HEK293 (cell line): Measurements from ENCODE around the gene ONECUT2.

Experiments
- CTCF ChIA-PET: fragments of 350-600 bp; formaldehyde crosslinking; extraction: SDS; loops from one replicate; lab custom pipeline; 2021; ENCODE audit warnings: antibody characterized with exemption; lab: Yijun Ruan, JAX
- POLR2A ChIA-PET: fragments of 300-600 bp; formaldehyde crosslinking; extraction: SDS; loops from one replicate; lab custom pipeline; 2020; ENCODE audit warnings: antibody characterized with exemption, inconsistent platforms; lab: Yijun Ruan, JAX
- H3K27ac ChIP-seq: fragments of 200-500 bp; sonication (Bioruptor generic); 2 replicates; pipeline ENCODE4 v1.5.1; 2014; ENCODE audit warnings: low read depth, low read length, control low read depth, inconsistent platforms; ENCODE audit errors: extremely low read depth
- H3K36me3 ChIP-seq, 2 experiments: fragments of 200-500 bp in 1 of 2; sonication (Bioruptor generic) in 1 of 2; 1 replicate in 1 of 2; 2 replicates in 1 of 2; pipeline ENCODE4 v1.5.1; 2014 to 2017; ENCODE audit warnings: inconsistent platforms in 2 of 2, low read length in 2 of 2; ENCODE audit not compliant: control insufficient read depth in 2 of 2, insufficient read depth in 1 of 2
- H3K4me1 ChIP-seq: fragments of 200-500 bp; sonication (Bioruptor generic); 2 replicates; pipeline ENCODE4 v1.5.1; 2014; ENCODE audit warnings: mild to moderate bottlenecking, low read length, inconsistent platforms; ENCODE audit not compliant: control insufficient read depth, insufficient read depth
- H3K4me3 ChIP-seq: 2 replicates; pipeline ENCODE4 v1.5.1; 2011; ENCODE audit warnings: low read depth, mild to moderate bottlenecking, control low read depth, low read length, moderate library complexity
- H3K9me3 ChIP-seq: fragments of 200-500 bp; sonication (Bioruptor generic); 2 replicates; pipeline ENCODE4 v1.5.1; 2014; ENCODE audit warnings: low read depth, low read length, inconsistent platforms; ENCODE audit not compliant: control insufficient read depth, insufficient read depth
- FEZF1 ChIP-seq: fragments of 450-650 bp; formaldehyde crosslinking; IDR thresholded peaks from 2 replicates; pipeline ENCODE4 v1.5.1; 2016; ENCODE audit warnings: missing biosample characterization, missing genetic modification characterization
- MZF1 ChIP-seq: fragments of 450-650 bp; formaldehyde crosslinking; IDR thresholded peaks from 2 replicates; pipeline ENCODE4 v1.5.1; 2017; ENCODE audit warnings: missing biosample characterization, missing genetic modification characterization, borderline replicate concordance
- TRIM28 ChIP-seq: IDR thresholded peaks from 2 replicates; pipeline ENCODE4 v1.6.1; 2011; ENCODE audit warnings: low read length, control low read depth, borderline replicate concordance
- ZBTB7A ChIP-seq: fragments of 450-650 bp; formaldehyde crosslinking; IDR thresholded peaks from 2 replicates; pipeline ENCODE4 v1.5.1; 2016; ENCODE audit warnings: low read depth, missing biosample characterization, missing genetic modification characterization
- ZFP3 ChIP-seq: fragments of 450-650 bp; formaldehyde crosslinking; IDR thresholded peaks from 2 replicates; pipeline ENCODE4 v1.5.1; 2016; ENCODE audit warnings: low read depth, missing biosample characterization, missing genetic modification characterization
- ZNF239 ChIP-seq: fragments of 450-650 bp; formaldehyde crosslinking; IDR thresholded peaks from 2 replicates; pipeline ENCODE4 v1.5.1; 2016; ENCODE audit warnings: missing biosample characterization, missing genetic modification characterization
- ZNF266 ChIP-seq: fragments of 450-650 bp; formaldehyde crosslinking; IDR thresholded peaks from 2 replicates; pipeline ENCODE4 v1.5.1; 2016; ENCODE audit warnings: missing biosample characterization, missing genetic modification characterization, low read depth
- ZNF404 ChIP-seq: fragments of 450-650 bp; formaldehyde crosslinking; IDR thresholded peaks from 2 replicates; pipeline ENCODE4 v1.5.1; 2017; ENCODE audit warnings: missing biosample characterization, missing genetic modification characterization
- ZNF426 ChIP-seq: fragments of 450-650 bp; formaldehyde crosslinking; IDR thresholded peaks from 2 replicates; pipeline ENCODE4 v1.5.1; 2017; ENCODE audit warnings: missing biosample characterization, missing genetic modification characterization, mild to moderate bottlenecking, inconsistent platforms, moderate library complexity
- ZNF501 ChIP-seq: fragments of 450-650 bp; formaldehyde crosslinking; IDR thresholded peaks from 2 replicates; pipeline ENCODE4 v1.5.1; 2016; ENCODE audit warnings: missing biosample characterization, missing genetic modification characterization
- ZNF544 ChIP-seq: fragments of 450-650 bp; formaldehyde crosslinking; IDR thresholded peaks from 2 replicates; pipeline ENCODE4 v1.5.0; 2017; ENCODE audit warnings: missing biosample characterization, missing genetic modification characterization
- ZNF654 ChIP-seq: fragments of 450-650 bp; formaldehyde crosslinking; IDR thresholded peaks from 2 replicates; pipeline ENCODE4 v1.5.1; 2016; ENCODE audit warnings: low read depth, missing biosample characterization, missing genetic modification characterization
- ZNF747 ChIP-seq: fragments of 450-650 bp; formaldehyde crosslinking; IDR thresholded peaks from 2 replicates; pipeline ENCODE4 v1.5.1; 2016; ENCODE audit warnings: missing biosample characterization, missing genetic modification characterization
- ZNF768 ChIP-seq: fragments of 450-650 bp; formaldehyde crosslinking; IDR thresholded peaks from 2 replicates; pipeline ENCODE4 v1.5.1; 2018; ENCODE audit warnings: missing biosample characterization, mild to moderate bottlenecking, missing genetic modification characterization
- TF ChIP-seq, protein P1 (sequence below): fragments of 450-650 bp; formaldehyde crosslinking; IDR thresholded peaks from 2 replicates; pipeline ENCODE4 v1.5.1; 2016; ENCODE audit warnings: missing biosample characterization, missing genetic modification characterization
- TF ChIP-seq, protein P2 (sequence below): fragments of 450-650 bp; formaldehyde crosslinking; IDR thresholded peaks from 2 replicates; pipeline ENCODE4 v1.5.1; 2017; ENCODE audit warnings: missing biosample characterization, mild to moderate bottlenecking, missing genetic modification characterization, moderate library complexity
- TF ChIP-seq, protein P3 (sequence below): fragments of 450-650 bp; formaldehyde crosslinking; IDR thresholded peaks from 2 replicates; pipeline ENCODE4 v1.5.1; 2016; ENCODE audit warnings: missing biosample characterization, missing genetic modification characterization
- TF ChIP-seq, protein P4 (sequence below): fragments of 450-650 bp; formaldehyde crosslinking; IDR thresholded peaks from 2 replicates; pipeline ENCODE4 v1.5.1; 2017; ENCODE audit warnings: missing biosample characterization, missing genetic modification characterization
- TF ChIP-seq, protein P5 (sequence below): fragments of 450-650 bp; formaldehyde crosslinking; IDR thresholded peaks from 2 replicates; pipeline ENCODE4 v1.5.1; 2016; ENCODE audit warnings: missing biosample characterization, missing genetic modification characterization

Gene ONECUT2

DNA sequence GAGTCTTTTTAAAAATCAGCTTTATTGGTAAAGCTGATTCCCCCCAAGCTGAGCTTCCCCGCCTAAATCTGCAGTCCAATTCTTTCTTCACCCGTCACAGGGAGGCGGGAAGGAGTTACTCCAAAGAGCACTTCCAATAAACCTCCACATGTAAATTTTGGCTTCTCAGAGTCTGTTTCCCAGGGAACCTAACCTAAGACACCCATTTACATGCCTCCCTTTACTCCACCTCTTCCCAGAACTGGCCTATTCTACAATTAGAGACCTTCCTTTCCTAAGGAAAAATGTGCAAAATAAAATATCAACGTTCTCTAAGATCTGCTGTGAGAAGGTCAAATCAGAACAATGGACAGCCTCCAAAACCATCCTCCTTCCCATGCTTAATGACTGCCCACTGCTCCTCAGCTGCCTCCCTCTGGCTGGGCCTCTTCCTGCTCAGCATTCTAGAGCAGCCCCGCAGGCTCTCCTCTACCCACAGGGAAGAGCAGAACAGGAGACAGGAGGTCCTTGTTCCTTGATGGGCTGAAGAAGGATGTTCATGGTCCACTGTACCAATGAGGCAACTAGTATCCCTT is 63.6 kb downstream of the ONECUT2 start:
- CTCF ChIA-PET, result interaction anchor here (0.6 kb wide), 1 partner anchor 624 kb away, joined by 3 read pairs; no protein-coding TSS in a partner anchor

DNA sequence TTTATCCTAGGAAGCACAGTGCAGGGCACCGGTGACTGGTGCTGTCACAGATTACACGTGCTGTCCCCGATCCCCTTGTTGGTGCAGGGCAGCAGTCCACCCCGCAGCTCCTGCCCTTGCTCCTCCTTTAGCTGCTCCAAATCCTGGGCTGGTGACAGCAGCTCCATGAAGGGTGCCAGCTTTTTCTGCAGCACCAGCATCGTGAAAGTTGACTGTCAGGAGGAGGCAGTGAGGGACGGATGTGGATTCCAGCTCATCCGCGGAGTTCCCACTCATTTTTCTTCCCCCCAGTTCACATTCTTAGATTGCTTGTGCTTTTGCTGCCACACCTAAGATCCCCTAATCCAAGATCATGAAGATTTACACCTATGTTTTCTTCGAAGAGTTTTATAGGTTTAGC is 67.5 kb downstream of the ONECUT2 start:
- Histone ChIP-seq H3K4me1 (no peaks in the 10 kb centered on the region), H3K36me3 (no peaks in the 10 kb centered on the region), H3K27ac (no peak overlapping the region), H3K4me3 (no peak overlapping the region), H3K9me3 (no peaks in the 10 kb centered on the region)
- ChIA-PET POLR2A (interaction anchor here (0.7 kb wide), 1 partner anchor 46 kb away, joined by 6 read pairs; no protein-coding TSS in a partner anchor), CTCF (no interaction called here)
- no peak for TF ChIP-seq FEZF1
- no peak for TF ChIP-seq ZNF654
- TF ChIP-seq, protein P1, sequence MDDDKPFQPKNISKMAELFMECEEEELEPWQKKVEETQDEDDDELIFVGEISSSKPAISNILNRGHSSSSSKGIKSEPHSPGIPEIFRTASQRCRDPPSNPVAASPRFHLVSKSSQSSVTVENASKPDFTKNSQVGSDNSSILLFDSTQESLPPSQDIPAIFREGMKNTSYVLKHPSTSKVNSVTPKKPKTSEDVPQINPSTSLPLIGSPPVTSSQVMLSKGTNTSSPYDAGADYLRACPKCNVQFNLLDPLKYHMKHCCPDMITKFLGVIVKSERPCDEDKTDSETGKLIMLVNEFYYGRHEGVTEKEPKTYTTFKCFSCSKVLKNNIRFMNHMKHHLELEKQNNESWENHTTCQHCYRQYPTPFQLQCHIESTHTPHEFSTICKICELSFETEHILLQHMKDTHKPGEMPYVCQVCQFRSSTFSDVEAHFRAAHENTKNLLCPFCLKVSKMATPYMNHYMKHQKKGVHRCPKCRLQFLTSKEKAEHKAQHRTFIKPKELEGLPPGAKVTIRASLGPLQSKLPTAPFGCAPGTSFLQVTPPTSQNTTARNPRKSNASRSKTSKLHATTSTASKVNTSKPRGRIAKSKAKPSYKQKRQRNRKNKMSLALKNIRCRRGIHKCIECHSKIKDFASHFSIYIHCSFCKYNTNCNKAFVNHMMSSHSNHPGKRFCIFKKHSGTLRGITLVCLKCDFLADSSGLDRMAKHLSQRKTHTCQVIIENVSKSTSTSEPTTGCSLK (tag by site-specific recombination), result no peak
- TF ChIP-seq, protein P2, sequence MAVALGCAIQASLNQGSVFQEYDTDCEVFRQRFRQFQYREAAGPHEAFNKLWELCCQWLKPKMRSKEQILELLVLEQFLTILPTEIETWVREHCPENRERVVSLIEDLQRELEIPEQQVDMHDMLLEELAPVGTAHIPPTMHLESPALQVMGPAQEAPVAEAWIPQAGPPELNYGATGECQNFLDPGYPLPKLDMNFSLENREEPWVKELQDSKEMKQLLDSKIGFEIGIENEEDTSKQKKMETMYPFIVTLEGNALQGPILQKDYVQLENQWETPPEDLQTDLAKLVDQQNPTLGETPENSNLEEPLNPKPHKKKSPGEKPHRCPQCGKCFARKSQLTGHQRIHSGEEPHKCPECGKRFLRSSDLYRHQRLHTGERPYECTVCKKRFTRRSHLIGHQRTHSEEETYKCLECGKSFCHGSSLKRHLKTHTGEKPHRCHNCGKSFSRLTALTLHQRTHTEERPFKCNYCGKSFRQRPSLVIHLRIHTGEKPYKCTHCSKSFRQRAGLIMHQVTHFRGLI, result no peak
- TF ChIP-seq ZNF404 (tag by site-specific recombination), result no peak
- no peak for TF ChIP-seq ZNF768 (tag by site-specific recombination)
- no peak for TF ChIP-seq MZF1 (tag by site-specific recombination)
- no peak for TF ChIP-seq ZNF747 (tag by site-specific recombination)
- TF ChIP-seq, protein P3, sequence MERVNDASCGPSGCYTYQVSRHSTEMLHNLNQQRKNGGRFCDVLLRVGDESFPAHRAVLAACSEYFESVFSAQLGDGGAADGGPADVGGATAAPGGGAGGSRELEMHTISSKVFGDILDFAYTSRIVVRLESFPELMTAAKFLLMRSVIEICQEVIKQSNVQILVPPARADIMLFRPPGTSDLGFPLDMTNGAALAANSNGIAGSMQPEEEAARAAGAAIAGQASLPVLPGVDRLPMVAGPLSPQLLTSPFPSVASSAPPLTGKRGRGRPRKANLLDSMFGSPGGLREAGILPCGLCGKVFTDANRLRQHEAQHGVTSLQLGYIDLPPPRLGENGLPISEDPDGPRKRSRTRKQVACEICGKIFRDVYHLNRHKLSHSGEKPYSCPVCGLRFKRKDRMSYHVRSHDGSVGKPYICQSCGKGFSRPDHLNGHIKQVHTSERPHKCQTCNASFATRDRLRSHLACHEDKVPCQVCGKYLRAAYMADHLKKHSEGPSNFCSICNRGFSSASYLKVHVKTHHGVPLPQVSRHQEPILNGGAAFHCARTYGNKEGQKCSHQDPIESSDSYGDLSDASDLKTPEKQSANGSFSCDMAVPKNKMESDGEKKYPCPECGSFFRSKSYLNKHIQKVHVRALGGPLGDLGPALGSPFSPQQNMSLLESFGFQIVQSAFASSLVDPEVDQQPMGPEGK (tag by site-specific recombination), result no peak
- TF ChIP-seq, protein P4, sequence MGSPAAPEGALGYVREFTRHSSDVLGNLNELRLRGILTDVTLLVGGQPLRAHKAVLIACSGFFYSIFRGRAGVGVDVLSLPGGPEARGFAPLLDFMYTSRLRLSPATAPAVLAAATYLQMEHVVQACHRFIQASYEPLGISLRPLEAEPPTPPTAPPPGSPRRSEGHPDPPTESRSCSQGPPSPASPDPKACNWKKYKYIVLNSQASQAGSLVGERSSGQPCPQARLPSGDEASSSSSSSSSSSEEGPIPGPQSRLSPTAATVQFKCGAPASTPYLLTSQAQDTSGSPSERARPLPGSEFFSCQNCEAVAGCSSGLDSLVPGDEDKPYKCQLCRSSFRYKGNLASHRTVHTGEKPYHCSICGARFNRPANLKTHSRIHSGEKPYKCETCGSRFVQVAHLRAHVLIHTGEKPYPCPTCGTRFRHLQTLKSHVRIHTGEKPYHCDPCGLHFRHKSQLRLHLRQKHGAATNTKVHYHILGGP (tag by site-specific recombination), result no peak
- no peak for TF ChIP-seq ZNF544 (tag by site-specific recombination)
- no peak for TF ChIP-seq ZNF266 (tag by site-specific recombination)
- TF ChIP-seq ZFP3 (tag by site-specific recombination), result no peak
- no peak for TF ChIP-seq ZNF426 (tag by site-specific recombination)

More for the DNA sequence above, 63.6 kb downstream of the ONECUT2 start:
- no peak overlapping the region for H3K4me3 ChIP-seq
- POLR2A ChIA-PET, result no interaction called here
- peaks cover 2% of the 10 kb centered on the region; the same call in 1 of the 2 replicates for H3K4me1 ChIP-seq
- H3K9me3 ChIP-seq, result no peaks in the 10 kb centered on the region
- TF ChIP-seq ZBTB7A (tag by site-specific recombination) (no peak), ZNF501 (tag by site-specific recombination) (no peak), TRIM28 (no peak), ZNF239 (tag by site-specific recombination) (no peak)
- TF ChIP-seq, protein P5, sequence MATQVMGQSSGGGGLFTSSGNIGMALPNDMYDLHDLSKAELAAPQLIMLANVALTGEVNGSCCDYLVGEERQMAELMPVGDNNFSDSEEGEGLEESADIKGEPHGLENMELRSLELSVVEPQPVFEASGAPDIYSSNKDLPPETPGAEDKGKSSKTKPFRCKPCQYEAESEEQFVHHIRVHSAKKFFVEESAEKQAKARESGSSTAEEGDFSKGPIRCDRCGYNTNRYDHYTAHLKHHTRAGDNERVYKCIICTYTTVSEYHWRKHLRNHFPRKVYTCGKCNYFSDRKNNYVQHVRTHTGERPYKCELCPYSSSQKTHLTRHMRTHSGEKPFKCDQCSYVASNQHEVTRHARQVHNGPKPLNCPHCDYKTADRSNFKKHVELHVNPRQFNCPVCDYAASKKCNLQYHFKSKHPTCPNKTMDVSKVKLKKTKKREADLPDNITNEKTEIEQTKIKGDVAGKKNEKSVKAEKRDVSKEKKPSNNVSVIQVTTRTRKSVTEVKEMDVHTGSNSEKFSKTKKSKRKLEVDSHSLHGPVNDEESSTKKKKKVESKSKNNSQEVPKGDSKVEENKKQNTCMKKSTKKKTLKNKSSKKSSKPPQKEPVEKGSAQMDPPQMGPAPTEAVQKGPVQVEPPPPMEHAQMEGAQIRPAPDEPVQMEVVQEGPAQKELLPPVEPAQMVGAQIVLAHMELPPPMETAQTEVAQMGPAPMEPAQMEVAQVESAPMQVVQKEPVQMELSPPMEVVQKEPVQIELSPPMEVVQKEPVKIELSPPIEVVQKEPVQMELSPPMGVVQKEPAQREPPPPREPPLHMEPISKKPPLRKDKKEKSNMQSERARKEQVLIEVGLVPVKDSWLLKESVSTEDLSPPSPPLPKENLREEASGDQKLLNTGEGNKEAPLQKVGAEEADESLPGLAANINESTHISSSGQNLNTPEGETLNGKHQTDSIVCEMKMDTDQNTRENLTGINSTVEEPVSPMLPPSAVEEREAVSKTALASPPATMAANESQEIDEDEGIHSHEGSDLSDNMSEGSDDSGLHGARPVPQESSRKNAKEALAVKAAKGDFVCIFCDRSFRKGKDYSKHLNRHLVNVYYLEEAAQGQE (tag by site-specific recombination), result 0 out of 2 replicates have a peak, but pooled peaks have one; percentile 42
- H3K36me3 ChIP-seq, result no peaks in the 10 kb centered on the region
- H3K27ac ChIP-seq, result no peak overlapping the region
